Esophagus muscularis mucosa (tissue), 4 donors: ENCODE results near the gene AP3S1.

Source experiments
- CTCF ChIP-seq, 3 experiments: fragments of 200-600 bp in 2 of 3; fragments of 450-650 bp in 1 of 3; sonication (generic) in 2 of 3; IDR thresholded peaks; one replicate each; pipeline ENCODE4 v1.5.1; 2017 to 2019; ENCODE audit warnings: antibody characterized with exemption in 3 of 3, mild to moderate bottlenecking in 2 of 3, moderate library complexity in 1 of 3
- EP300 ChIP-seq: sonication (generic); formaldehyde crosslinking; IDR thresholded peaks from one replicate; pipeline ENCODE4 v1.6.1; 2017; ENCODE audit warnings: antibody characterized with exemption
- POLR2AphosphoS5 ChIP-seq, 2 donors: sonication (generic); formaldehyde crosslinking; IDR thresholded peaks; one replicate each; pipeline ENCODE4 v1.6.1; 2017; ENCODE audit warnings: antibody characterized with exemption in 2 of 2

DNA sequence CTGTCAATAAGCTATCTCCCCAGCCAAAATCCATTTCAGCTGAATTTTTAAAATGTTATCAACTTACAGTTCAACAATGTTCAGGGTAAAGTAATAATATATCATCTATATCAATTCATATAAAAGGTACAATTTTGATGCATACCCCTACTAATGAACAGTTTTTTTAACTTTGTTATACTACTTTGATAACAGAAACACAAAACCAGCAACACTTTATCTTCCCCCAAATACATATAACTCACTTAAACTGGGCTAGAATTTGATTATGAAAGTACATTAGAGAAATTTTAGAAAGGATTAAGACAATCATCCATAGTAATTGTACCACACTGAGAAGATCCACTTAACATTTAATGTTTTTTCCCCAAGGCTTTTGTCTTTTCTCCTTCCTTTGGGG, 30.3 kb upstream of the AP3S1 start:
- TF ChIP-seq CTCF (IDR thresholded peaks at IDR 0.05) (no peak), EP300 (no peak), POLR2AphosphoS5 (IDR thresholded peaks at IDR 0.05) (no peak)
